ENCODE results near the gene PER3.
A peak's percentile ranks its signal among the peaks of the same experiment; 100 is the strongest.

Gene PER3

GRCh38 chr1:7777591-7777990 lies 6.5 kb upstream of the PER3 start:
- no peak for DNase-seq
- Histone ChIP-seq H3K9me3 (ENCODE audit: control insufficient read depth, low read length) (no peaks in the 10 kb centered on the region), H3K4me3 (ENCODE audit: insufficient read depth, low read depth, low read length, poor library complexity, severe bottlenecking) (no peak overlapping the region), H3K36me3 (ENCODE audit: control insufficient read depth, insufficient read depth, low read length) (peaks cover 23% of the 10 kb centered on the region), H3K27me3 (replicated peaks; ENCODE audit: control insufficient read depth, insufficient read depth, low read length, poor library complexity, severe bottlenecking) (no peaks in the 10 kb centered on the region), H3K4me1 (ENCODE audit: control insufficient read depth, insufficient read depth, low read length, poor library complexity, severe bottlenecking) (peaks cover 5% of the 10 kb centered on the region), H3K27ac (ENCODE audit: insufficient read depth, low read length, poor library complexity, severe bottlenecking) (no peak overlapping the region)

DNA sequence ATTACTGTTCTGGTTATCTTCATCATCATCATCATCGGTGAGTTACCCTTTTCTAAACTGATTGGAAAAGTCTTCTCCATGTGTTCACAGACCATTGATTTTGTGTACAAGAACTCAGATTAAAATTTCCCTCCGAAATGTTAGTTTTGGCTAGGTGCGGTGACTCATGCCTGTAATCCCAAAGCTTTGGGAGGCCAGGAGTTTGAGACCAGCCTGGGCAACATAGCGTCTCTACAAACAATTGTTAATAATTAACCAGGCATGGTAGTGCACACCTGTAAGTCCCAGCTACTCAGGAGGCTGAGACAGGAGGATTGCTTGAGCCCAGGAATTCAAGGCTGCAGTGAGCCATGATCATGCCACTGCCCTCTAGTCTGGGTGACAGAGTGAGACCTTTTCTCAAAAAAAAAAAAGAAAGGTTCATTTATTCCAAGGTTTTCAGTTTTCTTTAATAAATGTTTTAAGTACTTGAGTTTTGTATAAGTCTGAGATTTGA lies 5.9 kb upstream of the PER3 start:
- Histone ChIP-seq H3K27ac (ENCODE audit: insufficient read depth, low read length, poor library complexity, severe bottlenecking) (no peak overlapping the region), H3K36me3 (ENCODE audit: control insufficient read depth, insufficient read depth, low read length) (peaks cover 23% of the 10 kb centered on the region), H3K9me3 (ENCODE audit: control insufficient read depth, low read length) (no peaks in the 10 kb centered on the region), H3K4me1 (ENCODE audit: control insufficient read depth, insufficient read depth, low read length, poor library complexity, severe bottlenecking) (peaks cover 8% of the 10 kb centered on the region), H3K27me3 (replicated peaks; ENCODE audit: control insufficient read depth, insufficient read depth, low read length, poor library complexity, severe bottlenecking) (no peaks in the 10 kb centered on the region), H3K4me3 (ENCODE audit: insufficient read depth, low read depth, low read length, poor library complexity, severe bottlenecking) (no peak overlapping the region)
- no peak for DNase-seq

- DNase-seq: no peak
- Histone ChIP-seq H3K27ac (ENCODE audit: insufficient read depth, low read length, poor library complexity, severe bottlenecking) (no peak overlapping the region), H3K4me1 (ENCODE audit: control insufficient read depth, insufficient read depth, low read length, poor library complexity, severe bottlenecking) (peaks cover 16% of the 10 kb centered on the region), H3K27me3 (replicated peaks; ENCODE audit: control insufficient read depth, insufficient read depth, low read length, poor library complexity, severe bottlenecking) (no peaks in the 10 kb centered on the region), H3K4me3 (ENCODE audit: insufficient read depth, low read depth, low read length, poor library complexity, severe bottlenecking) (no peak overlapping the region), H3K9me3 (ENCODE audit: control insufficient read depth, low read length) (no peaks in the 10 kb centered on the region), H3K36me3 (ENCODE audit: control insufficient read depth, insufficient read depth, low read length) (peaks cover 19% of the 10 kb centered on the region)
Observed at GRCh38 chr1:7780976-7781375, 3.1 kb upstream of the PER3 start.

GRCh38 chr1:7781501-7781900 lies 2.6 kb upstream of the PER3 start:
- H3K27ac ChIP-seq (ENCODE audit: insufficient read depth, low read length, poor library complexity, severe bottlenecking): no peak overlapping the region

GRCh38 chr1:7781923-7782495 lies 2.1 kb upstream of the PER3 start:
- Histone ChIP-seq H3K4me3 (ENCODE audit: insufficient read depth, low read depth, low read length, poor library complexity, severe bottlenecking) (no peak overlapping the region), H3K27ac (ENCODE audit: insufficient read depth, low read length, poor library complexity, severe bottlenecking) (no peak overlapping the region), H3K4me1 (ENCODE audit: control insufficient read depth, insufficient read depth, low read length, poor library complexity, severe bottlenecking) (peaks cover 16% of the 10 kb centered on the region), H3K36me3 (ENCODE audit: control insufficient read depth, insufficient read depth, low read length) (peaks cover 19% of the 10 kb centered on the region), H3K27me3 (replicated peaks; ENCODE audit: control insufficient read depth, insufficient read depth, low read length, poor library complexity, severe bottlenecking) (no peaks in the 10 kb centered on the region), H3K9me3 (ENCODE audit: control insufficient read depth, low read length) (no peaks in the 10 kb centered on the region)
- no peak for DNase-seq

More at GRCh38 chr1:7781501-7781900, 2.6 kb upstream of the PER3 start:
- Histone ChIP-seq H3K36me3 (ENCODE audit: control insufficient read depth, insufficient read depth, low read length) (peaks cover 19% of the 10 kb centered on the region), H3K27me3 (replicated peaks; ENCODE audit: control insufficient read depth, insufficient read depth, low read length, poor library complexity, severe bottlenecking) (no peaks in the 10 kb centered on the region), H3K9me3 (ENCODE audit: control insufficient read depth, low read length) (no peaks in the 10 kb centered on the region), H3K4me1 (ENCODE audit: control insufficient read depth, insufficient read depth, low read length, poor library complexity, severe bottlenecking) (peaks cover 16% of the 10 kb centered on the region), H3K4me3 (ENCODE audit: insufficient read depth, low read depth, low read length, poor library complexity, severe bottlenecking) (no peak overlapping the region)
- DNase-seq: no peak

- H3K27ac ChIP-seq (ENCODE audit: insufficient read depth, low read length, poor library complexity, severe bottlenecking): peak overlapping the region; percentile 91
- H3K4me1 ChIP-seq (ENCODE audit: control insufficient read depth, insufficient read depth, low read length, poor library complexity, severe bottlenecking): peaks cover 16% of the 10 kb centered on the region
- no peaks in the 10 kb centered on the region for H3K27me3 ChIP-seq (replicated peaks; ENCODE audit: control insufficient read depth, insufficient read depth, low read length, poor library complexity, severe bottlenecking)
- no peaks in the 10 kb centered on the region for H3K9me3 ChIP-seq (ENCODE audit: control insufficient read depth, low read length)
- peak overlapping the region; percentile 62 for H3K4me3 ChIP-seq (ENCODE audit: insufficient read depth, low read depth, low read length, poor library complexity, severe bottlenecking)
- no peak for DNase-seq
- peaks cover 8% of the 10 kb centered on the region for H3K36me3 ChIP-seq (ENCODE audit: control insufficient read depth, insufficient read depth, low read length)
Observed at GRCh38 chr1:7783178-7783711, 846 bp upstream of the PER3 start.

GRCh38 chr1:7784492-7785071 lies 491 bp downstream of the PER3 start:
- H3K9me3 ChIP-seq (ENCODE audit: control insufficient read depth, low read length): no peaks in the 10 kb centered on the region
- peak overlapping the region; percentile 91 for H3K27ac ChIP-seq (ENCODE audit: insufficient read depth, low read length, poor library complexity, severe bottlenecking)
- H3K4me3 ChIP-seq (ENCODE audit: insufficient read depth, low read depth, low read length, poor library complexity, severe bottlenecking): peak overlapping the region; percentile 43
- no peak for DNase-seq
- H3K36me3 ChIP-seq (ENCODE audit: control insufficient read depth, insufficient read depth, low read length): peaks cover 4% of the 10 kb centered on the region
- H3K4me1 ChIP-seq (ENCODE audit: control insufficient read depth, insufficient read depth, low read length, poor library complexity, severe bottlenecking): peaks cover 16% of the 10 kb centered on the region
- no peaks in the 10 kb centered on the region for H3K27me3 ChIP-seq (replicated peaks; ENCODE audit: control insufficient read depth, insufficient read depth, low read length, poor library complexity, severe bottlenecking)

- DNase-seq: no peak
- Histone ChIP-seq H3K4me1 (ENCODE audit: control insufficient read depth, insufficient read depth, low read length, poor library complexity, severe bottlenecking) (peaks cover 16% of the 10 kb centered on the region), H3K36me3 (ENCODE audit: control insufficient read depth, insufficient read depth, low read length) (no peaks in the 10 kb centered on the region), H3K27me3 (replicated peaks; ENCODE audit: control insufficient read depth, insufficient read depth, low read length, poor library complexity, severe bottlenecking) (no peaks in the 10 kb centered on the region), H3K27ac (ENCODE audit: insufficient read depth, low read length, poor library complexity, severe bottlenecking) (no peak overlapping the region), H3K9me3 (ENCODE audit: control insufficient read depth, low read length) (no peaks in the 10 kb centered on the region), H3K4me3 (ENCODE audit: insufficient read depth, low read depth, low read length, poor library complexity, severe bottlenecking) (no peak overlapping the region)
Observed at GRCh38 chr1:7785108-7785507, 1.0 kb downstream of the PER3 start.

DNA sequence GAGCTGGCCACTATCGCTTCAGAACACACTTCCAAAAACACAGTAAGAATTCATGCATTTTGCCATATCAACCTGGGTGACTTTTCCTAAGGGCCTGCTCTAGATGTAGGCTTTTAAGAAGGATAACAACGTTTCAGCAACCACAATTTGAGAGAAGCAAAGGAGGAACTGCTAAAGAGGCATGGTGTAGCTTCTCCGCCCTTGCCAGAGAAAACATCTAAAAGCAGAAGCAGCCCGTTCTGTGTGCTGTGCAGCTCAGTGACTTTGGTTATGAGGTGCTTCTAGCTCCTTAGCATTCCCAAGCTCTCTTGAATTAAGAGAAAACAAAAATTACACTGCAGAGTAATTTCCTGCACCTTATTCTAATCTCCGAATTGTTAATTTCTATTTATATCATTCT lies 2.7 kb downstream of the PER3 start:
- Histone ChIP-seq H3K36me3 (ENCODE audit: control insufficient read depth, insufficient read depth, low read length) (no peaks in the 10 kb centered on the region), H3K9me3 (ENCODE audit: control insufficient read depth, low read length) (no peaks in the 10 kb centered on the region), H3K4me1 (ENCODE audit: control insufficient read depth, insufficient read depth, low read length, poor library complexity, severe bottlenecking) (peaks cover 16% of the 10 kb centered on the region), H3K4me3 (ENCODE audit: insufficient read depth, low read depth, low read length, poor library complexity, severe bottlenecking) (no peak overlapping the region), H3K27ac (ENCODE audit: insufficient read depth, low read length, poor library complexity, severe bottlenecking) (no peak overlapping the region), H3K27me3 (replicated peaks; ENCODE audit: control insufficient read depth, insufficient read depth, low read length, poor library complexity, severe bottlenecking) (no peaks in the 10 kb centered on the region)
- DNase-seq: no peak

DNA sequence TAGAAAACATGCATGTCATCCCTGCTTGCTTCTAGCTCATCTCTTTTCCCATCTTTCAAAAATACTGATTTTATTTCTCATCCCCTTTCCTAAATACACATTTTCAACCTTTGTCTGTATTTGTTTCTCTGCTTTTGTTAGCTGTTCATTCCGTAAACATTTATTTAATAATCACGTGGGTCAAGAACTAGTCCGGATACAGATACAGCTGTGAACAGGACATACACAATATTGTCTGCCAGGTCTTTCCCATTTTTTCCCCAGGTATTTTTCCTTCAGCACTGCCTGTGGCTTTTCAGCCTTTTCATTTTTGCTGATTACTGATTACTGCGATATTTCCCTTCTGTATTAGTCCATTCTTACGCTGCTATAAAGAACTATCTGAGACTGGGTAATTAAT lies 5.7 kb downstream of the PER3 start:
- Histone ChIP-seq H3K9me3 (ENCODE audit: control insufficient read depth, low read length) (no peaks in the 10 kb centered on the region), H3K4me1 (ENCODE audit: control insufficient read depth, insufficient read depth, low read length, poor library complexity, severe bottlenecking) (peaks cover under 1% of the 10 kb centered on the region), H3K4me3 (ENCODE audit: insufficient read depth, low read depth, low read length, poor library complexity, severe bottlenecking) (no peak overlapping the region), H3K36me3 (ENCODE audit: control insufficient read depth, insufficient read depth, low read length) (no peaks in the 10 kb centered on the region), H3K27me3 (replicated peaks; ENCODE audit: control insufficient read depth, insufficient read depth, low read length, poor library complexity, severe bottlenecking) (no peaks in the 10 kb centered on the region), H3K27ac (ENCODE audit: insufficient read depth, low read length, poor library complexity, severe bottlenecking) (no peak overlapping the region)
- DNase-seq: no peak
